Right forelimb (tissue), 1 donor: ENCODE data around the gene C16orf89.
"Not testable (repeated sequence)": the region's sequence is repeated elsewhere in the genome, so short reads cannot be mapped to it uniquely, and the experiment has no call there.

ENCODE experiments used
- DNase-seq: peaks from one replicate; pipeline ENCODE4 v3.0.0-alpha.2; 2018

The C16orf89 gene

DNA sequence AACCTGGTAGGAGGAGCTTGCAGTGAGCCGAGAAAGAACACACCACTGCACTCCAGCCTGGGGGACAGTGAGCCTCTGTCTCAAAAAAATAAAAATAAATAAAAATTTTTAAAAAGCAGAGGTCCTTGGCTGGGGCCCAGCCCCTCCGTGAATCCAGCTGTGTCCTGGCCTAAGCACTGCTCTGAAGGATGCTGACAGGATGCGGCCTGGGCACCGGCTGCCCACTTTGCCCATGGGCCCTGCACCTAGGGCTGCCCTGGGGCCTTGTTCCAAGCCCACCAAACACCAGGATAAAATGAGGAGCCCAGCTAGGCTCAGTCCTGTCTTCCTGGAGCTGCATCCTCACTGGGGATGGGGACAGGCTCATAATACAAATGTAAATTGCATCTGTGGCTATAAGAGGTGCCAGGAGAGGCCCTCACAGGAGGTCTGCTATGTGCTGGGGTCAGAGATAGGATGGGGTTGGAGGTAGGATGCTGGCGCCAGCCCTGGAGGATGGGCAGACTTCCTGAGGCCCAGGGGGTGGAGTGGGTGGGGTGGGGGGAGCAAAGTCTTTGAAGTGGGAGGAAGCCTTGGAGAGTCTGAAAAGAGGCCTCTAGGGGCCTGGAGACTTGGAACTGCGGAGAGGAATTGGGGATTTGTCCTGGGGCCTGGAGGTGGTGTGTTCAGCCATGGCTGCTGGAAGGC, 6.2 kb downstream of the C16orf89 start:
- DNase-seq = no peak

DNA sequence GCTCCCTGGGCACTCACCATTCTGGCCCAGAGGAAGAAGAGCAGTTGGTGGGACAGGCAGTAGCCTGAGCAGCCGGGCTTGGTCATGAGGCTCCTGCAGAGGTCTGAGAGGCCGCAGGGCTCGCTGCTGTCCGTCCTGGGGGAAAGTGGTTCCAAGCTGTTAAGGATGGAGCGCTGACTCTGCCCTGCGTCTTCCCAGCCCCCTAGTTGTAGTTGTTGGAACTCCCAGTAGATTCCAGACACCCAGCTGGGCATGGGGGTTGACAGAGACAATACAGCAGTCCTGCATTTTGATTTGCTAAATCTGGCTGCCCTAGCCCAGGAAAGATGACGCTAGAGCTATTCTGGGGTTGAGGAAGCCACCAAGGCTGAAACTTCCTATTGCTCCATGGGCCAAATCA, 7.3 kb downstream of the C16orf89 start:
- no peak for DNase-seq

DNA sequence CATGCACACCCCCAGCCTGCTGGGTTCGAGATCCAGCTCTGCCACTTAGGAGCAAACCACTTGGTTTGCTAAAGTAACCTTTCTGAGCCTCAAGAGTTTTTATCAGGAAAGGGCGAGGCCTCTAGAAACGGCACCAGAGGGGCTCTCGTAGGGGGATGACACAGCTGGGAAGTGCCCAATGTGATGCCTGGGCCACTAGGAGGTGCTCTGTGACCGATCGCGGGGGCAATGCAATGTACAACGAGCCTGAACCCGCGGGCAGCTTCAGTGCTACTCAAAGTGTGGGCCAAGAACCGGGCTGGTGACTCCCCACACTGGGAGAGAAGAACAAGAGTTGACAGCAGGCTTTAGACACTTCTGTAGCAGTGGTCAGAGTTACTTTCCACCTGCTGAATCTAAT, 9.4 kb downstream of the C16orf89 start:
- no peak for DNase-seq

DNA sequence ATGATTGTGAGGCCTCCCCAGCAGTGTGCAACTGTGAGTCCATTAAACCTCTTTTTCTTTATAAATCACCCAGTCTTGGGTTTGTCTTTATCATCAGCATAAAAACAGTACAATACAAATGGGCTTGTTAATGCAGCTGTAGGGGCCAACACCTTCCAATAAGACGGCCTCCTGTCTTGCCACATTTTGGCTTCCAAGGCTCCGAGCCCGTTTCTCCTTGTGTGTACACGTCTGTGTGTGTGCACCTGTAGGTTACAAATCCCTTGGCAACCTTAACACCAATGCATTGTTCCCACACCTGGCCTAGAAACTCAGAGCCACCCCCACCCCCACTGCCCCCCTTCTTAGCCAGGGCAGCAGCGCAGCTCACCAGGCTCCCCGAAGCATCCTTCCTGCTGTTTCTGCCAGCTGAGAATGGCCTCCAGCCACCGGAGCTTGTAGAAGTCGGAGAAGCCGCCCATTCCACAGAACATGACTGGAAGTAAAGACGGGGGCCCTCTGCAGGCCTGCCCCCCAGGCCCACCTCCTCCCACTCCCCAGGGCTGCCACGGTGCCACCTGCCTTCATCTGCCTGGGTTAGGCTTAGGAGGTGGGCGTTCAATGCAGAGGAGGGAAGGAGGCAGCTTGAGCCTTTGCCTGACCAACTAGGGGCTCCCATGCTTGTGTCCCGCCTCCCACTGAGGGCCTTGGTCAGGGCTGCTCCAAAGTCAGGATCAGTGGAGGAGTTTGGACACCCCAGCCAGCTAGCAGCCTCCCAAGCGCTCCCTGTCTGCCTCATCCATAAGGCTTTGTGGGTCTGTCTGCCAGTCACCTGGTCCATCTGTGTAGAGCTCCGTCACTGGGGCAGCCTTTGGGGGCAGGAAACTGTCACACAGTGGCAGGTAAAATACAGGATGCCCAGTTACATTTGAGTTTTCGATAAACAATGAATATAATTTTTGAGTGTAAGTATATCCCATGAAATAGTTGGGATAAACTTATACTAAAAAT, 10.6 kb downstream of the C16orf89 start:
- DNase-seq = no peak

DNA sequence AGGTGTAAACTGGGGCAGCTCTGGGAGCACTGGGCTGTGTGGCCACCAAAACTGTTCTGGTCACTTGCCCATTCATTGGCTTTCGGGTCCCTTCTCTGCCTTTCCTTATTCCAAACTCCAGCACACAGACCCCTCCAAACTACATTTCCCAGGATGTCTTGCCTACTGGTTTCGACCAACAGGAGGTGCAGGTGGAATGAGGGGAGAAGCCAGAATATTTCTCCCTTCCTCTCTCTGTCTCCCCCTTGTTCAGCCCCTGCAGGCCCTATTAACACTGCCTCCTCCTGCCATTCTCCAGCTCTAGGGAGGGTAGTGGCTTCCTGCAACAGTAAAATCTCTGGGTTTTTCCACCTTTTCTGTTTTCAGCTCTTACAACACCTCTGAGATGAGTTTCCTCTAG, 18.8 kb downstream of the C16orf89 start:
- no peak for DNase-seq

DNA sequence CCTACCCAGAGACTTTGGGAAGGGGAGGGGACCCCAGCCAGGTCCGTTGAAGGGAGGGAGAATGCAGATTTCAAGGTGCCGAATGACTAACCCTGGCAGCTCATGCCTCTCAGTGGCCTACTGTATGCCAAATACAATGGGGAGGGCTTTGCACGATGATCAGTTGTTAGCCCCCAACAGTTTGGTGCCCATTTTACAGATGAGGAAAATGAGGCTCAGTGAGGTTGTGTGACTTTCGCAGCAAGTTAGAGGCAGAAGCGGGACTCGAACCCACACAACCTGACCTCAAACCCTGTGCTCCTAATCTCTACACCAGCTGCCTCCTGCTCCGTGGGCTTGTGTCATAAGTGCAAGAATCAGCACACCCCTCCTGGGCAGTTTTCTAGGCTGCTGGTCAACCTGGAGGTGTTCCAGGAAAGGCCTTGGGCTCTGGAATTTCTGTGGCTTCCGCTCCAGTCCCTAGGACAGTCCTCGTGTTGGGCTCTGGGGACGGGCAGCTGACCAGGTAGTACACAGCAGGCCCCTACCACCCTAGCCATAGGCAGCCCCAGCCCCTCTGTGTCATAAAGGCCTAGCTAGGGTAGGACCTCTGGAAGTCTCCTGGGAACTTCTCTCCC, 20.1 kb downstream of the C16orf89 start:
- no peak for DNase-seq

DNA sequence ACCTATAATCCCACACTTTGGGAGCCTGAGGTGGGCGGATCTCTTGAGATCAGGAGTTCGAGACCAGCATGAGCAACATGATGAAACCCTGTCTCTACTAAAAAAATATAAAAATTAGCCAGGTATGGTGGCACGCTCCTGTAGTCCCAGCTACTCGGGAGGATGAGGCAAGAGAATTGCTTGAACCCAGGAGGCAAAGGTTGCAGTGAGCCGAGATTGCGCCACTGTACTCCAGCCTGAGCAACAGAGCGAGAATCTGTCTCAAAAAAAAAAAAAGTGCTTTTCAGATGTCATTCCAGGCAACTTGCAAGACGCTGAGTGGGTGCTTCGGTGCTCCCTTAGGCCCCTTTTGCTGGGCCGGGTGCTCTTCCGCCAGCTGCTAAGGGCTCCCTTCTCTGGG, 21.2 kb downstream of the C16orf89 start:
- not testable (repeated sequence) for DNase-seq

DNA sequence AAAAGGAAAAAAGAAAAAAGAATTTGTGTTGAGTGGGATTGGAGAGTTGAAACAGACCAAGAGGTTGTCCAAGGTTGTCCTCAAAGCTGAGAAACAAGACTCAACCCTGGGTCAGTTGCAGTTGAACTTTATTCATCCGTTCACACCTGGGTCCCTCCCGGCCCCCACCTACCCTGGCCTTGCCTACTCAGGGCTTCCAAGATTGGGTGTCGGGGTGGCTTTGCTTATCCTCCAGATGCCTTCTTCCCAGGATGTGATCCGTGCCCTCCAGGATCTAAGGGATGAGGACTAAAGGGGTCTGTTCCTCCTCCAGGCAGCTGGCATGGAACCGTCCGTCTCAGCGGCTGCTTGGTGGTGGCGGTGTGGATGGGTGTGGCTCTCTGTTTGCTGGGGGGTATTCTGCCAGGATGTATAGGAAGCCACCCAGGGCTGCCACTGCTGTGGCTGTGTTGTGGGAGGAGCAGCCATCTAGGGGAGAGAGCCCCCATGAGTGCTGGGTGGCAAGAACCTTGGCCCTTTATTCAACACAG, 21.7 kb downstream of the C16orf89 start:
- DNase-seq = no peak

DNA sequence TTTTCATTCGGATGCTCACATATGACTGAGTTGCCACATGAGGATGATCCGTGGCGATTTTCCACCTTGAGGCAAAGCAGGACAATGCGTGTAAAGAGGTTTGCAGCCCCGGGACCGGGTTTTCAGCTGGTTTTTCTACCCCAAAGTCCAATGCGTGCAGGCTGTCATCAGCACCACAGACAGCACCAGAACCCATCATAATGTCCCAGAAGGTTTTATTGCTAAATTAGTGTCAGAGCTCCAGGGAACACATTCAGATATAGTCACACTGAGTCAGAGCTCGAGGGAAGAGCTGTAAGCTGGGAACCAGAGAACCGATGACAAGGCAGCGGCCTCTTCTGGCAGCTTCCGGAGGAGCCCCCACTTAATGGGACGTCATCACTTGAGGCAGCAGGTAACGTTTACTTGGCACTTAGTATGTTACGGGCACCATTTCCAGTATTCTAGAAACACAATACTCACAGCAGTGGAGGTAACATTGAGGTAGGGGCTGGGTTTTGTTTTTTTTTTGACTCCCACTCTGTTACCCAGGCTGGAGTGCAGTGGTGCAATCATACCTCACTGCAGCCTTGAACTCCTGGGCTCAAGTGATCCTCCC, 23.1 kb downstream of the C16orf89 start:
- no peak for DNase-seq

DNA sequence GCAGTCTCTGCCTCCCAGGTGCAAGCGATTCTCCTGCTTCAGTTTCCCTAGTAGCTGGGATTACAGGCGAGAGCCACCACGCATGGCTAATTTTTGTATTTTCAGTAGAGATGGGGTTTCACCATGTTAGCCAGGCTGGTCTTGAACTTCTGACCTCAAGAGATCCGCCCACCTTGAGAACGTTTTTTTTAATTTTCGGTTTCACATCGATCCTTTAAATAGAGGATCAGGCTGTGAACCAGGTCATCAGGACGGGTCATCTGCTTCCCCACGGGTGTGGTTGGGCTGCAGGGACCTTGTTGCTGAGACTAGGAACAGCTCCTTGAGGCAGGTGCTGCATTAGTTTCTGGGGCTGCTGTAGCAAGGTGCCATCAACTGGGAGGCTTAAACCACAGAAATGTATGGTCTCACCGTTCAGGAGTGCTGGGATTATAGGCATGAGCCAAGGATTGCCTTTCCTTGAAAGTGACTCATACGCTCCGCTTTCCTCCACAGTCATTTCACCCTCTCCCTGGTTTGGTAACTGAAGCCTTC, 24.1 kb downstream of the C16orf89 start:
- DNase-seq = peak; percentile 3

DNA sequence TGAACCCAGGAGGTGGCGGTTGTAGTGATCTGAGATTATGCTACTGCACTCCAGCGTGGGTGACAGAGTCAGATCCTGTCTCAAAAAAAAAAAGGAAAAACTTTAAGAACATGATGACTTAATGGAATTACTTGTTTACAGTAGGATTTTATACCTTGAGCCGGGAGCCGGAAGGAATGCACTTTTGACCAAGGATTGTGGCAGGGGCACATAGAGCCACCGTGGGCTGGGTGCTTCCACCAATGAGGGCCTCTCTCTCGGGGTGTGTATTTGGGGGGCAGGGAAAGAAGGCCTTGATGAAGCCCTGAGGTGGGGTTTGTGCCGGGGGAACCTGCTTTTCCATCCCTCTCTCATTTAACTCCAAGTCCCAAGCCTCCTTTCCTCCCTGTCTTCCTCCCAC, 25.3 kb downstream of the C16orf89 start:
- DNase-seq = no peak

DNA sequence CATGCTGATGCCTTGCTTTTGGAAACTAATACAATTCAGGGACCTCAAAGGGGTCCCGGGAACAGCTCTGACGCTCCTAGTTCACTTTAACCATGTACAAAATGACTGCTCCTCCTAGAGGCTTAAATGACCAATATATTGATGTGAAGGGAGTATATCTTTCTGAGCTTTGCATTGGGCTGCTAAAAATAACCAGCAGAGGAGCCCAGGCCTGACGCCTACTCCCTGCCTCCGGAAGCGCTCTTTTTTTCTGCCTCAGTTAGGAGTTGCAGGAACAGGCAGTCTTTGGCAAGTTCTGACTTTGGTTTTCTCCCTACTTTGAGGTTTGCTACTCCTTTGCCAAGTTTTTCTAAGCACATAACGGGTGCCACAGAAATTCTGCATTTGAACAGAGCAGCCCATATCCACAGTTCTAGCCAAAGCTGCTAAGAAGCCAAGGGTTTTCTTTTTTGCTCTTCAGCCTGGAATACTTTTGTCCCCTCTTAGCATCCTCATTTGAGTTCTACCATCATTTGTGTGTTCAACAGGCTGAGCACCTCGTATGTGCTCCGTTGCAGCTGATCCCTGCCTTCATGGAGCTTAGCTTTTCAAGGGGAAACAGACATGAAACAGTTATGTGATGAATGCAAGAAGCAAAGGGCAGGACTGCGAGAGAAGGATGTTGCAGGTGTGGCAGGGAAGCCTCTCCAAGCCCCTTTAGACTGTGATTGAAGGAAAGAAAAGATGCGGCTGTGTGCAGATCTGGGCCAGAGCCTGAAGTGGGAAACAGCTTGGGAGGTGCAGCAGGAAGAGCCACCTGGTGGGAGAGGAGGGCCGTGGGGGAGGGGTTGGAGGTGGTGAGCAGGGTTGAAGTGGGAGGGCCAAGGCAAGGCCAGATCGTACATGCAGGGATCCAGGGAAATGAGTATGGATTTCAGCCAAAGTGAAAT, 29.3 kb downstream of the C16orf89 start:
- DNase-seq = no peak

DNA sequence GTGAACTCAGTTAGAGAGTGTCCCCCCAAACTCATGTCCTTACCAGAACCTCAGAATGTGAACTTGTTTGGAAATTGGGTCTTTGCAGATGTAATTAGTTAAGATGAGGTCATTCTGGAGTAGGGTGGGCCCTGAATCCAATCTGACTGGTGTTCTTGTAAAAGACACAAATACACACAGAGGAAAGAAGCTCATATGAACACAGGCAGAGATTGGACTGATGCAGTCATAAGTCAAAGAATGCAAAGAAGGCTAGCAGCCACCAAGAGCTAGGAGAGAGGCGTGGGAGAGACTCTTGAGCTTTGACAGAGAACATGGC, 29.9 kb downstream of the C16orf89 start:
- DNase-seq = no peak

DNA sequence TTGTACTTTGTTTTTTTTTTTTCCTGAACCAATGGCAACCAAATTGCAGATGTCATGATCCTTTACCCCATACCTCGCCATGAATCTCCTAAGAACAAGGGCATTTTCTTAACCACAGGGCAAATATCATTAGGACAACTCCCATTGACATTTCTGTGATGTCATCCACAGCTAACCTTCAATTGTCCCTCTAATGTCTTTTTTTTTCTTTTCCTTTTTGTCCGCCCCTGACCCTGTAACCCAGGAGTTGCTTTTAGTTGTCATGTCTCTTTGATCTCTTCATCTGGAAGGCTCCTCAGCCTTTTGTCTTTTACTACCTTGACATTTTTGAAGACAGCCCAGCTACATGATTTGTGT, 31.6 kb downstream of the C16orf89 start:
- DNase-seq = no peak

DNA sequence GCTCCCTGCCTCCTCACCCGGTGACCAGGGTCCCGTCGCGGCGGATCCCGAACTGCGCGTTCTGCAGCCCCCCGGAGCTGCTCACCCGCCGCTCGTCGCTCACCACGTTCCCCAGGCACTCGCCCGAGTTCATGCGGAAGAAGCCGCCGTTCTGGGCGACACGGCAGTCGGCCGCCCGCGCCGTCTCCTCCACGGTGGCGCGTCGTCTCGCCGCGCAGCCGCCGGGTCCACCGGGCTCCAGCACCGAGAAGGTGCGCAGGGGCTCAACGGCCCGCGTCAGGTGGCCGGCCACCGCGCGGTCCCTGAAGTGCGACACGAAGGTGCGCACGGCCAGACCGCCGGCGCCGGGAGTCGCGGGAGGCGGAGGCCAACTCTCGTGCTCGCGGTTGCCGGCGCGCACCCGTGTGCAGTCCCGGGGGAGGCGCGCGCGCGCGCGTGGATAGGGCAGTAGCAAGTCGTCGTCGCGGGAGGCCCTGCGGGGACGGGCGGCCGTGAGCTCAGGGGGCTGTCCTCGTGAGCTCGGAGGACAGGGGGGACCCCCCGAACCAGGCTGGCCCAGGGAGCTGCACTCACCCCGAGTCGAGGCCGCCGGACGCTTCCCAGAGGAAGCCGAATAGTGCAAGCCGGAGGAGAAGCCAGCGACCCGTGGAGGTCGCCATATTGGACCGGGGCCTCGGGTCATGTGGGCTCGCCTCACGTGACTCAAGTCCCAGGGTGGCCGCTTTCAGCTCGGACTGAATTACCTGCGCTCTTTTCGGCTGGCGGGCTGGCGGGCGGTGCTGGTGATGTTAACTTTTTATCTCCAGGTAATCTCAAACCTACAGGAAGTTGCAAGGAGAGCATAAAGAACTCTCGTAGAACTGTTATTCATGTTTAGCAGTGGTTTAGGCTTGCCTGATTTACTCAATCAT, 32.2 kb downstream of the C16orf89 start, which contains the start of gene NAGPA:
NAGPA (minus strand) TSS at position 680 of the 911 bp plus-strand sequence; CDS start at position 659, 21 bp downstream.
- peak; percentile 94 for DNase-seq

DNA sequence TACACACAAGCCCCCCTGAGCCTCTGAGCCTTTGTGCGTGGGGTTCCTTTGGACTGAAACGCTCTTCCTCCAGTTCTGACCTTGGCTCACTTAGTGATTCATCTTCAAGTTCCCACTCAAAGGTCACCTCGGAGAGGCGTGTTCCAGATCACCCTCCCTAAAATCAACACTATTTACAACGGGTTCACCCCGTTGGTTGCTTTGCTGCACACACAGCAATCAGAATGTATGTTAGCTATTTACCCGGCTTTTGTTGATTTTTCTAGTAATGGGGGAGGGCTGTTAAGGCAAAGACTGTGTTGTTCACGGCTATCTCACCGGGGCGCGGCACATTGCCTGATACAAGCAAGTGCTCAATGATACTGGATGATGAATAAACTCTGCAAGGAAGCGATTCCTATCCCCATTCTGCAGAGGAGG, 33.0 kb downstream of the C16orf89 start:
- DNase-seq = no peak

DNA sequence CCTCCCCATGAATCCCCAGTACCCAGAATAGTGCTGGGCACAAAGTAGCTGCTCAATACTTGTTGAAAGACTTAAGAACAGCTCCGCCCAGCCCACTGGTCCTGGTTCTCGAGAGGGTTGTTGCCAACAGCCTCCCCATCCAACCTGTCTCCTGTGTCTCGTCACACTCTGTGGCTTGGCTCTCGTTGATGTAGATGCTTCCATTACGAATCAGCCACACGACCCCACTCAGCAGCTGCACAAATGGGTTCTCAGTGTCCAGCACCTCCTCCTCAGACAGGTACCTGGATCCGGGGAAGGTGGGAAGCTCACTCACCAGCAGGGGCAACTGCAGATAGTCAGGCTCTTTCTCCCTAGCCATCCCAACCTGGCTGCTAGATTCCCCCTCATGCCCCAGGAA, 34.2 kb downstream of the C16orf89 start:
- no peak for DNase-seq

DNA sequence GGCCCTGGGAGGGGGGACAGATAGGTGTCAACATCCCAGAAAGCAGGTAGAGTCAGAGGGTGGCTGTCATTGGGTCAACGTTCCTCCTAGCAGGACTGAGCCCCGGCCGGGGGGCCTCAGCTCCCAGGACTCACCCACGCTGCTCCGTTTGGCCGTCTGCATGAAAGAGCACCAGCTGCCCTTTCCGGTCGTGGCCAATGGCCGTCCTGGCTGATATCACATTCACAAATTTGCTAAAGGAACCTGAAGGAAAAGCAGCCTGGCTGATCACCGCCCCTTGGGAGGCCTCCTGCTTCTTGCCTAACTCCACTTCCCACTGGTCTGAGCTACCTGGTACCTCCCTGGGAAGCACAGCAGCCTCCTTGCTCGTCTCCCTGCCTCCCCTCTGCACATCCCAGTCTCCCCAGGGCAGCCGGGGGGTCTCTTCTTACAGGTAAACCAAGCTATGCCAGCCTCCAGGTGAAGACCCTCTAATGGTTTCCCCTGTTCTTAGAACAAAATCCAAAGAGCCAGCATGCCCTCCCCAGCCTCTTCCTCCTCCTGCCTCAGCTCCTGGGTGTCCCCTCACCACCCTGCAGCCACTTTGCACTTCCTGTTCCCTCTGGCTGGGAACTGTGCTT, 35.4 kb downstream of the C16orf89 start:
- no peak for DNase-seq

DNA sequence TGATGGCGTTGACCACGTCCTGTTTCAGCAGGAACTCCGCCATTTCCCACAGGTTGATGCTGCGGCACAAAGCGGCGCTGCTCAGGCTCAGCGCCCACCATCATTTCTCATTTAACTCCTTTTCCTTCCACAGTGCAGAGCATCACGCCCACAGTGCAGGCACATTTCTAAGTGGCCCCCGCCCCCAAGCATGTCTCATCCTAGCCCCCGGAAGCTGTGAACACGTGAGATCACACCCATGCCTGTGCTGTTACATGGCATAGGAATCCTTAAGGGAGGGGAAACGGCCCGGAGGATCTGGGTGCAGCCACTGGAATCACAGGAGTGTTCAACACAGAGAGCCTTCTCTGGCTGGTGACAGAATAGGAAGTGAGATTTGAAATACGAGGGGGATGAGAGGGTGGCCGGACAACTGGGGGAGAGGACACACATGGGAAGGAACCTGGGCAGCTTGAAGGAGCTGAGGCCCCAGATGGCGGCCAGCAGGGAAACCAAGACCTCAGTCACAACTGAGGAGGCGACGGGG, 36.7 kb downstream of the C16orf89 start:
- no peak for DNase-seq
